Liver (tissue), 9 donors: Measurements from ENCODE around the gene TEX28. TPM values are rescaled to one million over a fixed set of nuclear protein-coding genes. Genes with fewer than 3 reads are reported as not detected.

Experiments used
- DNase-seq: peaks from one replicate; pipeline ENCODE4 v3.0.0-alpha.2; 2017; ENCODE audit warnings: low spot score
- H3K27ac ChIP-seq, 2 donors: one replicate each; pipeline ENCODE4 v1.7.0; 2013; ENCODE audit warnings: inconsistent platforms in 2 of 2, low read length in 2 of 2, control low read depth in 1 of 2, low read depth in 1 of 2, mild to moderate bottlenecking in 1 of 2
- H3K27me3 ChIP-seq, 4 donors: one replicate each; pipeline versions ENCODE4 v1.6.1 to v1.7.0; 2013; ENCODE audit warnings: low read length in 3 of 4, inconsistent platforms in 1 of 4, mild to moderate bottlenecking in 1 of 4, moderate library complexity in 1 of 4; ENCODE audit not compliant: control insufficient read depth in 4 of 4, insufficient read depth in 4 of 4
- H3K36me3 ChIP-seq, 4 donors: one replicate each; pipeline versions ENCODE4 v1.6.1 to v1.7.0; 2013; ENCODE audit warnings: low read length in 3 of 4, mild to moderate bottlenecking in 3 of 4, low read depth in 1 of 4, moderate library complexity in 1 of 4; ENCODE audit not compliant: control insufficient read depth in 4 of 4, insufficient read depth in 3 of 4
- H3K4me1 ChIP-seq, 4 donors: one replicate each; pipeline versions ENCODE4 v1.6.1 to v1.7.0; 2013; ENCODE audit warnings: low read length in 3 of 4, mild to moderate bottlenecking in 3 of 4, moderate library complexity in 1 of 4; ENCODE audit not compliant: control insufficient read depth in 4 of 4, insufficient read depth in 4 of 4
- H3K4me3 ChIP-seq, 3 donors: one replicate each; pipeline versions ENCODE4 v1.6.1 to v1.7.0; 2013; ENCODE audit warnings: low read length in 3 of 3, control low read depth in 1 of 3, low read depth in 1 of 3, mild to moderate bottlenecking in 1 of 3
- H3K9ac ChIP-seq, 2 donors: one replicate each; pipeline ENCODE4 v1.7.0; 2013; ENCODE audit warnings: low read length in 2 of 2, mild to moderate bottlenecking in 2 of 2, moderate library complexity in 2 of 2, control low read depth in 1 of 2, low read depth in 1 of 2
- H3K9me3 ChIP-seq, 4 donors: one replicate each; pipeline versions ENCODE4 v1.6.1 to v1.7.0; 2013; ENCODE audit warnings: low read length in 3 of 4; ENCODE audit not compliant: control insufficient read depth in 4 of 4
- EGR1 ChIP-seq, 2 donors: IDR thresholded peaks; 2 replicates each; pipeline ENCODE4 v1.6.1; 2016 to 2018; ENCODE audit warnings: antibody characterized with exemption in 2 of 2, low read depth in 2 of 2
- FOXA1 ChIP-seq: IDR thresholded peaks from 2 replicates; pipeline ENCODE4 v1.6.1; 2016; ENCODE audit warnings: antibody characterized with exemption
- FOXA2 ChIP-seq: IDR thresholded peaks from 2 replicates; pipeline ENCODE4 v1.6.1; 2016; ENCODE audit warnings: antibody characterized with exemption
- GABPA ChIP-seq, 2 donors: IDR thresholded peaks in 1 of 2; conservative IDR thresholded peaks in 1 of 2; 2 replicates each; pipeline ENCODE4 v1.6.1; 2016; ENCODE audit warnings: antibody characterized with exemption in 2 of 2, mild to moderate bottlenecking in 1 of 2, moderate library complexity in 1 of 2
- HNF4A ChIP-seq, 2 donors: conservative IDR thresholded peaks; 2 replicates each; pipeline ENCODE4 v1.6.1; 2016; ENCODE audit warnings: antibody characterized with exemption in 2 of 2, mild to moderate bottlenecking in 2 of 2
- HNF4G ChIP-seq: IDR thresholded peaks from 2 replicates; pipeline ENCODE4 v1.6.1; 2016; ENCODE audit warnings: antibody characterized with exemption
- JUND ChIP-seq, 2 donors: IDR thresholded peaks; 2 replicates each; pipeline ENCODE4 v1.6.1; 2016; ENCODE audit warnings: antibody characterized with exemption in 2 of 2
- NR2F2 ChIP-seq: IDR thresholded peaks from 2 replicates; pipeline ENCODE4 v1.6.1; 2016; ENCODE audit warnings: antibody characterized with exemption
- RAD21 ChIP-seq, 2 donors: IDR thresholded peaks; 2 replicates each; pipeline ENCODE4 v1.6.1; 2016; ENCODE audit warnings: antibody characterized with exemption in 2 of 2, mild to moderate bottlenecking in 2 of 2
- RXRA ChIP-seq, 2 donors: IDR thresholded peaks; 2 replicates each; pipeline ENCODE4 v1.6.1; 2017 to 2018; ENCODE audit warnings: antibody characterized with exemption in 2 of 2, mild to moderate bottlenecking in 1 of 2
- TAF1 ChIP-seq: conservative IDR thresholded peaks from 2 replicates; pipeline ENCODE4 v1.6.1; 2016; ENCODE audit warnings: antibody characterized with exemption, mild to moderate bottlenecking
- YY1 ChIP-seq: IDR thresholded peaks from 2 replicates; pipeline ENCODE4 v1.6.1; 2016; ENCODE audit warnings: antibody characterized with exemption, mild to moderate bottlenecking
- WGBS: extraction: QIAGEN DNeasy Blood & Tissue Kit; methylation state at CpG from one replicate; pipeline ENCODE4 v1.1.7; 2013; 5-methylcytosine and 5-hydroxymethylcytosine counted together
- polyA plus RNA-seq, 2 donors: library from polyadenylated mRNA; stranded (reverse) in 1 of 2; unstranded in 1 of 2; fragments of 200-250 nt in 1 of 2; fragments of >200 nt in 1 of 2; fragmentation: Nextera tagmentation in 1 of 2; extraction: Ambion mirVana in 1 of 2; gene quantifications; one replicate each; pipeline versions ENCODE4 v1.2.1 to v1.2.3, GENCODE V29; 2013 to 2015
- total RNA-seq, 2 donors: library from RNA; depleted of rRNA; stranded (reverse); fragments of >200 nt; gene quantifications; one replicate each; pipeline ENCODE4 v1.2.3, GENCODE V29; 2014
- TF ChIP-seq, protein P1 (sequence below): IDR thresholded peaks from 2 replicates; pipeline ENCODE4 v1.6.1; 2016; ENCODE audit warnings: antibody characterized with exemption
- TF ChIP-seq, protein P2 (sequence below): fragments of 150-350 bp; IDR thresholded peaks from 2 replicates; pipeline ENCODE4 v1.5.1; 2017; ENCODE audit warnings: improper control_type of control experiment, low read depth, low read length; ENCODE audit not compliant: missing input control
- TF ChIP-seq, protein P3 (sequence below): IDR thresholded peaks from 2 replicates; pipeline ENCODE4 v1.6.1; 2016; ENCODE audit warnings: antibody characterized with exemption
- TF ChIP-seq, protein P4 (sequence below): IDR thresholded peaks from 2 replicates; pipeline ENCODE4 v1.6.1; 2016; ENCODE audit warnings: antibody characterized with exemption
- donor health status: healthy.
- donor health status: healthy.
- donor health status: healthy.
- donor health status: healthy.
- donor health status: healthy.

TEX28 gene
- total and polyA plus RNA-seq, 4 donors, result not detected

DNA sequence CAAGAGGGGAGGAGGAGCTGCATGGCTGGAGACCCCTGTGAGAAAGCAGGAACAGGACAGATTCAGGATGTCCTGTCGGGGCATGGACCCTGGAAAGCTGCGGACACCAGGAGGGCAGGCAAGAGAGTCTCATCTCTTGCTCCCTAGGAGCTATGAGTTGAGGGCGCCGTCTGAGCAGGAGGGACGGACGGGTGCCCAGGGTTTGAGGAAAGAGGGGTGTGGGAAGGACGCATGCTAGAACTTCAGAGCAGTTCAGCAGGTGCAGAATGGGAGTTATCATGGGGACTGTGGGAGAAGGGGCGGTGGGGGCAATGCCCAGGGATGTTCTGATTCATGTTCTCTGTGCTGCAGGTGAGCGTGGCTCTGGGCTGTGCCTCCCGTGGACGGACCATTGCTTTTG lies 25.5 kb upstream of the TEX28 start:
- Histone ChIP-seq H3K9me3 (no peaks in the 10 kb centered on the region), H3K27ac (no peak overlapping the region), H3K4me1 (no peaks in the 10 kb centered on the region), H3K27me3 (peaks cover 0 to 3% (median 0%) of the 10 kb centered on the region in 4 donors), H3K36me3 (no peaks in the 10 kb centered on the region), H3K4me3 (no peak overlapping the region), H3K9ac (no peak overlapping the region)
- DNase-seq, result no peak
- 88% methylated on average over 11 of the region's 11 CpGs for WGBS
- TF ChIP-seq HNF4G (no peak), RXRA (IDR thresholded peaks at IDR 0.05) (no peak), JUND (IDR thresholded peaks at IDR 0.05) (no peak), GABPA (IDR thresholded peaks at IDR 0.05 in 1 of 2, conservative IDR thresholded peaks at IDR 0.05 in 1 of 2) (no peak), HNF4A (conservative IDR thresholded peaks at IDR 0.05) (no peak), FOXA1 (no peak), TAF1 (no peak), YY1 (no peak), NR2F2 (no peak), EGR1 (IDR thresholded peaks at IDR 0.05; ENCODE audit: low read depth in 2 of 2) (no peak), FOXA2 (no peak), RAD21 (IDR thresholded peaks at IDR 0.05) (no peak)
- TF ChIP-seq, protein P1, sequence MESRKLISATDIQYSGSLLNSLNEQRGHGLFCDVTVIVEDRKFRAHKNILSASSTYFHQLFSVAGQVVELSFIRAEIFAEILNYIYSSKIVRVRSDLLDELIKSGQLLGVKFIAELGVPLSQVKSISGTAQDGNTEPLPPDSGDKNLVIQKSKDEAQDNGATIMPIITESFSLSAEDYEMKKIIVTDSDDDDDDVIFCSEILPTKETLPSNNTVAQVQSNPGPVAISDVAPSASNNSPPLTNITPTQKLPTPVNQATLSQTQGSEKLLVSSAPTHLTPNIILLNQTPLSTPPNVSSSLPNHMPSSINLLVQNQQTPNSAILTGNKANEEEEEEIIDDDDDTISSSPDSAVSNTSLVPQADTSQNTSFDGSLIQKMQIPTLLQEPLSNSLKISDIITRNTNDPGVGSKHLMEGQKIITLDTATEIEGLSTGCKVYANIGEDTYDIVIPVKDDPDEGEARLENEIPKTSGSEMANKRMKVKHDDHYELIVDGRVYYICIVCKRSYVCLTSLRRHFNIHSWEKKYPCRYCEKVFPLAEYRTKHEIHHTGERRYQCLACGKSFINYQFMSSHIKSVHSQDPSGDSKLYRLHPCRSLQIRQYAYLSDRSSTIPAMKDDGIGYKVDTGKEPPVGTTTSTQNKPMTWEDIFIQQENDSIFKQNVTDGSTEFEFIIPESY, result no peak
- TF ChIP-seq, protein P2, sequence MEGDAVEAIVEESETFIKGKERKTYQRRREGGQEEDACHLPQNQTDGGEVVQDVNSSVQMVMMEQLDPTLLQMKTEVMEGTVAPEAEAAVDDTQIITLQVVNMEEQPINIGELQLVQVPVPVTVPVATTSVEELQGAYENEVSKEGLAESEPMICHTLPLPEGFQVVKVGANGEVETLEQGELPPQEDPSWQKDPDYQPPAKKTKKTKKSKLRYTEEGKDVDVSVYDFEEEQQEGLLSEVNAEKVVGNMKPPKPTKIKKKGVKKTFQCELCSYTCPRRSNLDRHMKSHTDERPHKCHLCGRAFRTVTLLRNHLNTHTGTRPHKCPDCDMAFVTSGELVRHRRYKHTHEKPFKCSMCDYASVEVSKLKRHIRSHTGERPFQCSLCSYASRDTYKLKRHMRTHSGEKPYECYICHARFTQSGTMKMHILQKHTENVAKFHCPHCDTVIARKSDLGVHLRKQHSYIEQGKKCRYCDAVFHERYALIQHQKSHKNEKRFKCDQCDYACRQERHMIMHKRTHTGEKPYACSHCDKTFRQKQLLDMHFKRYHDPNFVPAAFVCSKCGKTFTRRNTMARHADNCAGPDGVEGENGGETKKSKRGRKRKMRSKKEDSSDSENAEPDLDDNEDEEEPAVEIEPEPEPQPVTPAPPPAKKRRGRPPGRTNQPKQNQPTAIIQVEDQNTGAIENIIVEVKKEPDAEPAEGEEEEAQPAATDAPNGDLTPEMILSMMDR, result no peak
- TF ChIP-seq, protein P3, sequence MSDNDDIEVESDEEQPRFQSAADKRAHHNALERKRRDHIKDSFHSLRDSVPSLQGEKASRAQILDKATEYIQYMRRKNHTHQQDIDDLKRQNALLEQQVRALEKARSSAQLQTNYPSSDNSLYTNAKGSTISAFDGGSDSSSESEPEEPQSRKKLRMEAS, result no peak
- TF ChIP-seq, protein P4, sequence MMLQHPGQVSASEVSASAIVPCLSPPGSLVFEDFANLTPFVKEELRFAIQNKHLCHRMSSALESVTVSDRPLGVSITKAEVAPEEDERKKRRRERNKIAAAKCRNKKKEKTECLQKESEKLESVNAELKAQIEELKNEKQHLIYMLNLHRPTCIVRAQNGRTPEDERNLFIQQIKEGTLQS, result no peak

DNA sequence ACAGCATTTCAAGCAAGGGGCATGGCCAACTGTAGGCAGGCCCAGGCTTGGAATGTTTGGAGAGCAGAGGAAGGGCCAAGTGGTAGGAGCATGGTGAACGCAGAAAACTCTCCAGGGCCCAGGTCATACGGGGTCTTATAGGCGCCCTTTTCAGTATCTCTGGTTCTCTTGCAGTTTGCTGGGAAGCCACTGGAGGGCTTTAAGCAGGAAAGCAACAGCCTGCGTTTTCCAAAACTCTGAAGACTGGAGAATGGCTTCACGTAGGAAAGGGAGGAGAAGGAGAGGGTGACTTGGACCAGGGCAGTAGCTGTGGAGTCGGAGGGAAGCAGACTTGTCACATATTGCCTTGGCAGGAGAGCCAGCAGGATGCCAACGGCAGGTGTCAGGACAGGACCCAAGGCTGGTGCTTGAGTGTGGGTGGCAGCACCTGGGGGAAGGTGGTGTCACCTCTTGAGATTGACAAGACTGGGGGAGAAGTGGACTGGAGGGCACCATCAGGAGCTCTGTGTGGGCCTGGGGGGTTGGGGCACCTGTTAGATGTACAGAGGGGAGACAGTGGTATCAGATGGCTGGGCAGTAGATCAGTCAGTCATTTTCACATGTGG lies 22.6 kb upstream of the TEX28 start:
- TF ChIP-seq, protein P2, result peak; percentile 43
- TF ChIP-seq, protein P3, result no peak
- TF ChIP-seq RAD21 (IDR thresholded peaks at IDR 0.05), result peak; percentile 37 to 77
- no peak for TF ChIP-seq JUND (IDR thresholded peaks at IDR 0.05)
- TF ChIP-seq RXRA (IDR thresholded peaks at IDR 0.05), result no peak
- no peak for TF ChIP-seq HNF4G
- Histone ChIP-seq H3K4me3 (no peak overlapping the region), H3K27ac (no peak overlapping the region), H3K27me3 (peaks cover 0 to 3% (median 0%) of the 10 kb centered on the region in 4 donors), H3K9me3 (no peaks in the 10 kb centered on the region), H3K9ac (no peak overlapping the region), H3K4me1 (no peaks in the 10 kb centered on the region), H3K36me3 (no peaks in the 10 kb centered on the region)
- 22% methylated on average over 7 of the region's 7 CpGs for WGBS
- no peak for DNase-seq
